ENCODE data around the gene PSME2.

PSME2 gene

DNA sequence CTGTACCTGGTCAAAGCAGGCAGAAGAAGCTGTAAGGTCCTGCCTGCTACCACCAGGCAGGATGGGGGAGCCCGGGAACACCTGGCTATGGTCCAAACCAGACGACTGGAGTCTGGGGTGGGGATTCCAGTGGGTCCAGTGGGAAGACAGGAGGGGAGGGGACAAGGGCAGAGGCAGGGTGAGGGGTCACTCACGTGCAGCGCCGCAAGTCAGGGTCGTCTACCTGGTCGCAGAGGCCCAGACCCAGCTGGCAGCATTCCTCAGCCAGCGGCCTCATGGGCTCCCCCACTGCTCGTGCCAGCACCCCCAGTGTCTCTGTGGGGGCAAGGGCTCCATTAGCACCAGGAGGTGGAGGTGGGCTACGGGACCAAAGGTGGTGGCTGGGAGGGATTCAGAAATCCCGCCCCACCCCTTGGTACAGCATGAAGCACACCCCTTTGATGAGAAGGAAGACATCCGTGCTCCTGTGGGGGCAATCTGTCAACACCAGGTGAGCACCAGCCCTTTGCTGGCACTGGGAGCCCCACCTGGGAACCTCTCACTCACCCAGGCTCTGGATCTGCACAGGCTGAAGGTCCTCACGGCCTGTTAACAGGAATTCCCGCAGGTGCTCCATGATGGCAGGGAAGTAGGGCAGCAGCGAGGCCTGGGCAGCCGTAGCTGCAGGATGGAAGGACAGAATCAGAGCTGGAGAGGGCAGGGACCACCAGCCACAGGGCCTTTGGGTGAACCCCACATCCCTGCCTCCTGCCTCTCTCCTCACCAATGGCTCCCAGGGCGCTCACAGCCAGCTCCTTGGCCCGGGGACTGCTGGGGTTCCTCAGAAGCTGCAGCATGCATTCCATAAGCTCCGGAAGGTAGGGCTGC, 37.9 kb upstream of the PSME2 start:
- Mint-ChIP-seq H3K4me3 (no peak overlapping the region), H3K9me3 (ENCODE audit: low read depth) (no peaks in the 10 kb centered on the region), H3K4me1 (ENCODE audit: low read depth) (peaks cover 18% of the 10 kb centered on the region), H3K36me3 (peaks cover 7% of the 10 kb centered on the region), H3K27ac (no peak overlapping the region), H3K27me3 (no peaks in the 10 kb centered on the region)

DNA sequence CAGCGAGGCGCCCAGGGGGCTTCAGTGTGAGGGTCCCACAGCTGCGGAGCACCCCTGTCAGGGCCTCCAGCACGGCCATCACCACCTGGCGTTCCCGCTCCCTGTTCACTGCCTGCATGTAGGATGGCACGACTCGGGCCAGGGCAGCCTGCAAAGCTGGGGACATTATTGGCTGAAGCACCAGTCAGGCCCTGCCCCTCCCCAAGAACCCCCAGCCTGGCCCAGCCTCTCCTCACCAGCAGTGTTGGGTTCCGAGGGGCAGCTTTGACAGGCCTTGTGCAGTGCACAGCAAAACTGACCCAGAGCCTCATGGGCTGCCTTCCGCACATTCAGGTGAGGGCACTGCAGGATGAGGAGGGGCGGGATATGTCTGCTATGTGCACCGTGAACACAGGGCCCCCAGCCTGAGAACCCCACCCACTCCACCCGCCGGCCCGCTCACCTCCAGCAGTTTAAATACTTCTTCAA, 36.6 kb upstream of the PSME2 start:
- H3K4me3 Mint-ChIP-seq: no peak overlapping the region
- no peaks in the 10 kb centered on the region for H3K9me3 Mint-ChIP-seq (ENCODE audit: low read depth)
- H3K4me1 Mint-ChIP-seq (ENCODE audit: low read depth): peaks cover 12% of the 10 kb centered on the region
- no peaks in the 10 kb centered on the region for H3K27me3 Mint-ChIP-seq
- H3K27ac Mint-ChIP-seq: no peak overlapping the region
- H3K36me3 Mint-ChIP-seq: peaks cover 5% of the 10 kb centered on the region

- no peaks in the 10 kb centered on the region for H3K27me3 Mint-ChIP-seq
- no peaks in the 10 kb centered on the region for H3K9me3 Mint-ChIP-seq (ENCODE audit: low read depth)
- peak overlapping the region; percentile 64 for H3K27ac Mint-ChIP-seq
- no peak overlapping the region for H3K4me3 Mint-ChIP-seq
- H3K36me3 Mint-ChIP-seq: peaks cover 3% of the 10 kb centered on the region
- H3K4me1 Mint-ChIP-seq (ENCODE audit: low read depth): peaks cover 7% of the 10 kb centered on the region
These were observed 35.9 kb upstream of the PSME2 start for GRCh38 chr14:24182110-24182882.

GRCh38 chr14:24181371-24182077, 35.1 kb upstream of the PSME2 start:
- H3K27me3 Mint-ChIP-seq: no peaks in the 10 kb centered on the region
- no peak overlapping the region for H3K4me3 Mint-ChIP-seq
- H3K9me3 Mint-ChIP-seq (ENCODE audit: low read depth): no peaks in the 10 kb centered on the region
- peak overlapping the region; percentile 64 for H3K27ac Mint-ChIP-seq
- peaks cover 3% of the 10 kb centered on the region for H3K4me1 Mint-ChIP-seq (ENCODE audit: low read depth)
- H3K36me3 Mint-ChIP-seq: no peaks in the 10 kb centered on the region

GRCh38 chr14:24179961-24180796, 33.8 kb upstream of the PSME2 start:
- H3K4me3 Mint-ChIP-seq: no peak overlapping the region
- H3K27ac Mint-ChIP-seq: no peak overlapping the region
- H3K27me3 Mint-ChIP-seq: no peaks in the 10 kb centered on the region
- H3K4me1 Mint-ChIP-seq (ENCODE audit: low read depth): peaks cover 3% of the 10 kb centered on the region
- no peaks in the 10 kb centered on the region for H3K36me3 Mint-ChIP-seq
- no peaks in the 10 kb centered on the region for H3K9me3 Mint-ChIP-seq (ENCODE audit: low read depth)

DNA sequence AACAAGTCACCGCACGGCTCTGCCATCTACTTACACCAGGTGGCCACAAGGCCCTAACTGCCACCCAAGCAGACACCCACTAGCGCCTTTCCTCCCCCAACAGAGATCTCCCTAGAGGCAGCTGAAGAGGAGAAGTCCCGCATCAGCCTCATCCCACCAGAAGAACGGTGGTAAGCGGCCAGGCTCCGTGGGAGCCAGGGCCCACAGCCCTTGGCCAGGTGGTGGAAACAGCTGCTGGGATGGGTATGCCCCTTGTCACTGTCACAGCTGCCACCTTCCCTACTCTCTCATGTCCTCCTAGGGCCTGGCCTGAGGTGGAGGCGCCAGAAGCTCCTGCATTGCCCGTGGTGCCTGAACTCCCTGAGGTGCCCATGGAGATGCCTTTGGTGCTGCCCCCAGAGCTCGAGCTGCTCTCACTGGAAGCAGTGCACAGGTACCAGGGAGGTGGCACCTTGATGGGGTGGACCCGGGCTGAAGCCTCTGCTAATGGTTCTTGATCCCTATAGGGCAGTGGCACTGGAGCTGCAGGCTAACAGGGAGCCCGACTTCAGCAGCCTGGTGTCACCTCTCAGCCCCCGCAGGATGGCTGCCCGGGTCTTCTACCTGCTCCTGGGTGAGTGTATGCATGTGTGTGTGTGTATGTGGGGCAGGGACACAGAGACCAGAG, 33.0 kb upstream of the PSME2 start:
- peak overlapping the region; percentile 43 for H3K27ac Mint-ChIP-seq
- no peaks in the 10 kb centered on the region for H3K36me3 Mint-ChIP-seq
- no peak overlapping the region for H3K4me3 Mint-ChIP-seq
- peaks cover 6% of the 10 kb centered on the region for H3K4me1 Mint-ChIP-seq (ENCODE audit: low read depth)
- no peaks in the 10 kb centered on the region for H3K9me3 Mint-ChIP-seq (ENCODE audit: low read depth)
- no peaks in the 10 kb centered on the region for H3K27me3 Mint-ChIP-seq

GRCh38 chr14:24178399-24179178, 32.2 kb upstream of the PSME2 start:
- Mint-ChIP-seq H3K4me1 (ENCODE audit: low read depth) (peaks cover 6% of the 10 kb centered on the region), H3K36me3 (no peaks in the 10 kb centered on the region), H3K4me3 (no peak overlapping the region), H3K27me3 (no peaks in the 10 kb centered on the region), H3K9me3 (ENCODE audit: low read depth) (no peaks in the 10 kb centered on the region), H3K27ac (no peak overlapping the region)

DNA sequence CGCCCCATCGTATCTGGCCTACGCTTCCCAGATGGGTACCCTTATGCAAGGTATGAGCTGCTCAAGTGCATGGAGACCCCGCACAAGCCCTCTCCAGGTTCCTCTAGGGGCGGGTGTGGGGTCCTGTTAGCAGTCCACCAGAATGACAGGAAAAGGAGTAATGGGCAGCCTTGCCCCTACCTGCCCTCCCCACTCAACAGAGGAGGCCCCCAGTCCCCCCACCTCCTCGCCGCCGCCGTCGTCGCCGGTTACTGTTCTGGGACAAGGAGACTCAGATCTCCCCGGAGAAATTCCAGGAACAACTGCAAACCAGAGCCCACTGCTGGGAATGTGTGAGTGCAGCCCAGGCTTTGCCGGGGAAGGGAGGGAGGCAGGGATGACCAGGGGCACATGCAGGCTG, 31.5 kb upstream of the PSME2 start:
- H3K4me1 Mint-ChIP-seq (ENCODE audit: low read depth): peaks cover 7% of the 10 kb centered on the region
- H3K27ac Mint-ChIP-seq: no peak overlapping the region
- H3K27me3 Mint-ChIP-seq: no peaks in the 10 kb centered on the region
- H3K9me3 Mint-ChIP-seq (ENCODE audit: low read depth): no peaks in the 10 kb centered on the region
- no peak overlapping the region for H3K4me3 Mint-ChIP-seq
- H3K36me3 Mint-ChIP-seq: no peaks in the 10 kb centered on the region

DNA sequence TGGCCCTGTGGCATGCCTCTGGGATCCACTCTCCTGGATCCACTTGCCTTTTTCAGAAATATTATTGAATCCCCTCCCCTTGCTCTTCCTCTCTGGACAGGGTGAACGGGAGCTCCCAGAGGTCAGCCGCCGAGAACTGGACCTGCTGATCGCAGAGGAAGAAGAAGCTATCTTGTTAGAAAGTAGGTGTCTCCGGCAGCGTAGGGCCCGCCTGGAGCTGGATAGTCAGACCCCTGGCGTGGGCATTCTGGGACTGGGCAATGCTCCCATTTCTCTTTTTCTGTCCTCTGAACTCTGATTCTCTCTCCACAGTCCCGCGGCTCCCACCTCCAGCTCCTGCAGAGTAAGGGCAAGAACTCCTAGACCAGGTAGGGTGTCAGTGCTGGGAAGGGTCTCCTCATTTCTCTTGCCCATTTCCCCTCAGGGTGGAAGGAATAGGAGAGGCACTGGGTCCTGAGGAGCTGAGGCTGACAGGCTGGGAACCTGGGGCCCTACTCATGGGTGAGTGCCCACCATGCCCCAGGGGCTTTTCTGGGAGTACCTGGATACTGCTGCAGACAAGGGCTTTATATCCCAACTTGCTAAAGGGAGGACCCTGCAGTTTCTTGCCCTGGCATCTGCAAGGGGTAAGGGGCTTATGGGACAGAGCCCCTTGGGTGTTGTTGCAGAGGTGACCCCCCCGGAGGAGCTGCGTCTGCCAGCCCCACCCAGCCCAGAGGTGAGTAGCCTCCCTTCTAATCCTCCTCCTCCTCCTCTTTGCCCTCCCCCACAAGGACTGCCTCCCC, 30.8 kb upstream of the PSME2 start:
- no peaks in the 10 kb centered on the region for H3K27me3 Mint-ChIP-seq
- H3K36me3 Mint-ChIP-seq: no peaks in the 10 kb centered on the region
- no peaks in the 10 kb centered on the region for H3K9me3 Mint-ChIP-seq (ENCODE audit: low read depth)
- peak overlapping the region; percentile 37 for H3K27ac Mint-ChIP-seq
- peaks cover 10% of the 10 kb centered on the region for H3K4me1 Mint-ChIP-seq (ENCODE audit: low read depth)
- no peak overlapping the region for H3K4me3 Mint-ChIP-seq

- H3K36me3 Mint-ChIP-seq: no peaks in the 10 kb centered on the region
These were observed 30.2 kb upstream of the PSME2 start for GRCh38 chr14:24176599-24176998.

DNA sequence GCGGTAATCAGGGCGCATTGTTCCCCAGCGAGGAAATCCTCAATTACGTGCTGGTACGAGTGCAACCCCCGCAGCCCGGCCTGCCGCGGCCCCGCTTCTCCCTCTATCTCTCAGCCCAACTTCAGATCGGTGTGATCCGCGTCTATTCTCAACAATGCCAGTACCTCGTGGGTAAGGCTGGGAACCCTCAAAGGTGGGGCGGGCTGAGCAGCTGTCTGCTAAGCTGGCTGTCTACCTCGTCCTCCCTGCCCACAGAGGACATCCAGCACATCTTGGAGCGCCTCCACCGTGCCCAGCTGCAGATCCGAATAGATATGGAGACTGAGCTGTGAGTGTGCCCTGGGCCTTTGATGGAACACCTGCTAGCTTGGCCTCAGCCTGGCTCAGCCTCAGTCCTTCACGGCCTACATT, 26.5 kb upstream of the PSME2 start:
- peaks cover 20% of the 10 kb centered on the region for H3K4me1 Mint-ChIP-seq (ENCODE audit: low read depth)
- H3K27me3 Mint-ChIP-seq: no peaks in the 10 kb centered on the region
- H3K4me3 Mint-ChIP-seq: peak overlapping the region; percentile 58
- peaks cover 5% of the 10 kb centered on the region for H3K36me3 Mint-ChIP-seq
- peak overlapping the region; percentile 34 for H3K27ac Mint-ChIP-seq
- H3K9me3 Mint-ChIP-seq (ENCODE audit: low read depth): no peaks in the 10 kb centered on the region

More at GRCh38 chr14:24176599-24176998, 30.2 kb upstream of the PSME2 start:
- Mint-ChIP-seq H3K4me1 (ENCODE audit: low read depth) (peaks cover 11% of the 10 kb centered on the region), H3K4me3 (no peak overlapping the region), H3K27me3 (no peaks in the 10 kb centered on the region), H3K27ac (peak overlapping the region; percentile 37), H3K9me3 (ENCODE audit: low read depth) (no peaks in the 10 kb centered on the region)

GRCh38 chr14:24172261-24172860, 26.0 kb upstream of the PSME2 start:
- Mint-ChIP-seq H3K27ac (peak overlapping the region; percentile 70), H3K36me3 (peaks cover 5% of the 10 kb centered on the region), H3K9me3 (ENCODE audit: low read depth) (no peaks in the 10 kb centered on the region), H3K4me1 (ENCODE audit: low read depth) (peaks cover 24% of the 10 kb centered on the region), H3K4me3 (peak overlapping the region; percentile 83), H3K27me3 (no peaks in the 10 kb centered on the region)
